GM12878 (cell line): ENCODE data around the gene MGME1. TPM values are rescaled to one million over a fixed set of nuclear protein-coding genes. Genes with fewer than 3 reads are reported as not detected.

Source experiments
- ATAC-seq: fragments of 200-7000 bp; cut with Tn5 transposase; 3 replicates; pipeline ENCODE4 v1.9.1; 2020; ENCODE audit warnings: mild to moderate bottlenecking, moderate library complexity
- BruUV-seq: library from RNA; stranded (reverse); fragments of 400-500 nt; replicated peaks from 2 replicates; lab custom pipeline; 2021; lab: Mats Ljungman, UMichigan
- CTCF ChIA-PET: fragments of 300-600 bp; sonication (Branson Sonifier 250); formaldehyde crosslinking; extraction: SDS; loops from one replicate; lab custom pipeline; 2021; ENCODE audit warnings: inconsistent platforms; lab: Yijun Ruan, JAX
- POLR2A ChIA-PET: fragments of 350-600 bp; formaldehyde crosslinking; extraction: SDS; loops from one replicate; lab custom pipeline; 2021; ENCODE audit warnings: inconsistent platforms; lab: Charles Lee
- RAD21 ChIA-PET: fragments of 300-600 bp; sonication (Branson Sonifier 250); formaldehyde crosslinking; loops from one replicate; lab custom pipeline; 2023; ENCODE audit warnings: antibody characterized with exemption; ENCODE audit not compliant: unreplicated experiment; lab: Charles Lee
- SMC1A ChIA-PET: fragments of 300-600 bp; sonication (Branson Sonifier 250); formaldehyde crosslinking; loops from one replicate; lab custom pipeline; 2023; ENCODE audit not compliant: unreplicated experiment, uncharacterized antibody; lab: Charles Lee
- DNase-seq: peaks from one replicate; pipeline ENCODE4 v3.0.0-alpha.2; 2011; ENCODE audit warnings: low read depth, low spot score
- FAIRE-seq: peaks from 3 replicates; lab custom pipeline; 2011; peaks lifted over from hg19 to GRCh38; lab: Jason Lieb, UNC
- H2AFZ ChIP-seq: 2 replicates; pipeline ENCODE4 v1.6.0; 2011; ENCODE audit warnings: low read depth, low read length, control low read depth; ENCODE audit not compliant: control insufficient read depth
- H3K27ac ChIP-seq: 2 replicates; pipeline ENCODE4 v1.5.1; 2011; ENCODE audit warnings: control low read depth; ENCODE audit not compliant: control insufficient read depth, insufficient read depth
- H3K27me3 ChIP-seq, 2 experiments: replicated peaks in 1 of 2; 2 replicates each; pipeline versions ENCODE4 v1.6.0 to v1.6.1; 2011; ENCODE audit warnings: low read length in 1 of 2; ENCODE audit not compliant: control insufficient read depth in 2 of 2, insufficient read depth in 2 of 2
- H3K36me3 ChIP-seq, 2 experiments: 2 replicates each; pipeline ENCODE4 v1.5.1; 2011; ENCODE audit warnings: low read length in 1 of 2; ENCODE audit not compliant: control insufficient read depth in 2 of 2, insufficient read depth in 2 of 2
- H3K4me1 ChIP-seq: 2 replicates; pipeline ENCODE4 v1.6.1; 2011; ENCODE audit warnings: mild to moderate bottlenecking, low read length, moderate library complexity, mixed read lengths; ENCODE audit not compliant: control insufficient read depth, insufficient read depth
- H3K4me2 ChIP-seq: 2 replicates; pipeline ENCODE4 v1.6.0; 2011; ENCODE audit warnings: control low read depth; ENCODE audit not compliant: control insufficient read depth, insufficient read depth
- H3K4me3 ChIP-seq: fragments of 200-600 bp; sonication (generic); 2 replicates; pipeline ENCODE4 v1.5.1; 2016
- H3K79me2 ChIP-seq: 2 replicates; pipeline ENCODE4 v1.6.0; 2011; ENCODE audit warnings: low read length; ENCODE audit not compliant: control insufficient read depth, insufficient read depth
- H3K9ac ChIP-seq: 2 replicates; pipeline ENCODE4 v1.8.0; 2011; ENCODE audit warnings: low read length, control low read depth, mixed read lengths; ENCODE audit not compliant: control insufficient read depth, insufficient read depth
- H3K9me3 ChIP-seq: replicated peaks from 3 replicates; pipeline ENCODE4 v1.5.1; 2011; ENCODE audit warnings: mild to moderate bottlenecking, low read length; ENCODE audit not compliant: control insufficient read depth, insufficient read depth
- H4K20me1 ChIP-seq: 2 replicates; pipeline ENCODE4 v1.6.0; 2011; ENCODE audit not compliant: control insufficient read depth, insufficient read depth
- CBFB ChIP-seq: IDR thresholded peaks from 2 replicates; pipeline ENCODE4 v1.6.1; 2016; ENCODE audit warnings: antibody characterized with exemption, low read depth
- ESRRA ChIP-seq: IDR thresholded peaks from 2 replicates; pipeline ENCODE4 v1.6.1; 2012; ENCODE audit warnings: mild to moderate bottlenecking, low read length, improper control_type of control experiment
- NBN ChIP-seq: fragments of 450-650 bp; IDR thresholded peaks from 2 replicates; pipeline ENCODE4 v1.6.1; 2016
- RFX5 ChIP-seq: IDR thresholded peaks from 2 replicates; pipeline ENCODE4 v1.6.1; 2011; ENCODE audit warnings: low read depth, low read length, improper control_type of control experiment
- SMAD1 ChIP-seq: fragments of 450-650 bp; IDR thresholded peaks from 2 replicates; pipeline ENCODE4 v1.6.1; 2018; ENCODE audit warnings: mild to moderate bottlenecking, low read depth; ENCODE audit not compliant: partially characterized antibody
- TAF1 ChIP-seq: IDR thresholded peaks from 2 replicates; pipeline ENCODE4 v1.6.1; 2011; ENCODE audit warnings: mild to moderate bottlenecking, low read depth, low read length, borderline replicate concordance
- ZBTB4 ChIP-seq: fragments of 450-650 bp; formaldehyde crosslinking; IDR thresholded peaks from 2 replicates; pipeline ENCODE4 v1.4.0; 2022; ENCODE audit warnings: mild to moderate bottlenecking, moderate library complexity
- WGBS: methylation state at CpG from one replicate; pipeline ENCODE4 v1.1.6; 2016; ENCODE audit warnings: low lambda C conversion rate; ENCODE audit not compliant: insufficient replicate concordance, insufficient coverage; ENCODE audit errors: missing lambda C conversion rate; 5-methylcytosine and 5-hydroxymethylcytosine counted together
- in situ Hi-C: fragments of 300-500 bp; cut with MboI; formaldehyde crosslinking; loops from 9 replicates; pipeline ENCODE4 v1.14.3; 2018; ENCODE audit warnings: mixed read lengths
- intact Hi-C: fragments of 100-400 bp; cut with micrococcal nuclease; formaldehyde crosslinking; loops from one replicate; pipeline ENCODE4 v1.14.2; 2022; ENCODE audit not compliant: unreplicated experiment
- polyA plus RNA-seq, 11 experiments: library from polyadenylated mRNA; depleted of rRNA in 4 of 11; unstranded in 6 of 11; stranded (reverse) in 5 of 11; fragments of >200 nt; fragmentation: Nextera tagmentation in 4 of 11; fragmentation: Illumina TruSeq in 1 of 11; extraction: Ambion mirVana in 4 of 11; extraction: Trizol in 1 of 11; gene quantifications; 1 replicate in 1 of 11; 2 replicates in 10 of 11; pipeline versions ENCODE4 v1.2.1 to v1.2.3, GENCODE V29; 2011 to 2016; ENCODE audit warnings: inconsistent platforms in 2 of 11, missing spikeins in 2 of 11, low read depth in 1 of 11
- total RNA-seq, 4 experiments: library from RNA; depleted of rRNA in 3 of 4; stranded (reverse); fragments of >200 nt in 3 of 4; fragmentation: Illumina TruSeq in 1 of 4; extraction: Trizol in 1 of 4; gene quantifications; 2 replicates each; pipeline versions ENCODE4 v1.2.1 to v1.2.3, GENCODE V29; 2013 to 2021
- TF ChIP-seq, protein P1 (sequence below): fragments of 450-650 bp; IDR thresholded peaks from 2 replicates; pipeline ENCODE4 v1.6.1; 2016; ENCODE audit warnings: mild to moderate bottlenecking, moderate library complexity, borderline replicate concordance

MGME1 gene
- total and polyA plus RNA-seq, 10 of the 15 experiments (the other 5 are each of a cell fraction or from before 2014, with no cell fraction given), result 13.4 to 44.8 (median 30.6) TPM

DNA sequence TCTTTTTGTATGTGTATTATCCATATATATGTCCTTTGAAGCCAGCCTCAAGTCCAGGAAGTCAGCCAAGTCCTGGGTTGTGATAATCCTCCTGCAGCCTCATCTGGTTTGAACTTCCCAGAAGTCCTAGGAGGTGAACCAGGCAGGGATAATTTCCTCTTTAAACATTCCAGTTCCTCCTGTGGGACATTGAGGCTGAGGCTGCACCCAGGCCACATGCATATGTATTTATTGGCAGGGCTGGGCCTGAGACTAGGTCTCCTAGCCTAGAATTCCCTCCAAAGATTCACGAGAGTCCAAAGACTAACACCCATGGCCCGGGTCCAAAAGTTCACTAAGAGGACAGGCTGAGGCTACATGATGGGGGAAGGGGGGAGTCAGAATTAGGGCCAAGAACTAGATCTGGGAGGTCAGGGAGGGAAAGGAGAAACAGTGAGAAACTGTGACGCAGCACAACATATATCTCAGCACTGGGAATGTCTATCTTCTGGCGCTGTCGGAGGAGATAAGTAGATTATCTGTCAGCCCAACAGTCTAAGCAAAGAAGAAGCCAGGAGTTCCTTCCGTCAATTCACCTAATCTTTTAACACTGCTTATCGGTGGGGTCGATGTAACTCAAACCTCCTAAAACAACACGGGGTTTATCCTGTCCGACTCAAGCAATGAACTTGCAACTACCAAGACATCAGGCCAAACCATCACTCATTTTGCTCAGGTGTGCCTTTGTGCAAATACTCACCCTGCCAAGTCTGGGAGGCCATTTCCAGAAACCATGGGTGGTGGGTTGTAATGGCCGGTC, 43.5 kb upstream of the MGME1 start:
- FAIRE-seq, result no peak
- BruUV-seq, result no TSS peak
- in situ Hi-C loops, result no loop called here
- H3K4me1 ChIP-seq, result no peaks in the 10 kb centered on the region
- TF ChIP-seq CBFB (no peak), RFX5 (no peak), SMAD1 (no peak), TAF1 (no peak), ZBTB4 (CRISPR knock-in tag) (no peak), ESRRA (no peak), NBN (no peak)
- TF ChIP-seq, protein P1, sequence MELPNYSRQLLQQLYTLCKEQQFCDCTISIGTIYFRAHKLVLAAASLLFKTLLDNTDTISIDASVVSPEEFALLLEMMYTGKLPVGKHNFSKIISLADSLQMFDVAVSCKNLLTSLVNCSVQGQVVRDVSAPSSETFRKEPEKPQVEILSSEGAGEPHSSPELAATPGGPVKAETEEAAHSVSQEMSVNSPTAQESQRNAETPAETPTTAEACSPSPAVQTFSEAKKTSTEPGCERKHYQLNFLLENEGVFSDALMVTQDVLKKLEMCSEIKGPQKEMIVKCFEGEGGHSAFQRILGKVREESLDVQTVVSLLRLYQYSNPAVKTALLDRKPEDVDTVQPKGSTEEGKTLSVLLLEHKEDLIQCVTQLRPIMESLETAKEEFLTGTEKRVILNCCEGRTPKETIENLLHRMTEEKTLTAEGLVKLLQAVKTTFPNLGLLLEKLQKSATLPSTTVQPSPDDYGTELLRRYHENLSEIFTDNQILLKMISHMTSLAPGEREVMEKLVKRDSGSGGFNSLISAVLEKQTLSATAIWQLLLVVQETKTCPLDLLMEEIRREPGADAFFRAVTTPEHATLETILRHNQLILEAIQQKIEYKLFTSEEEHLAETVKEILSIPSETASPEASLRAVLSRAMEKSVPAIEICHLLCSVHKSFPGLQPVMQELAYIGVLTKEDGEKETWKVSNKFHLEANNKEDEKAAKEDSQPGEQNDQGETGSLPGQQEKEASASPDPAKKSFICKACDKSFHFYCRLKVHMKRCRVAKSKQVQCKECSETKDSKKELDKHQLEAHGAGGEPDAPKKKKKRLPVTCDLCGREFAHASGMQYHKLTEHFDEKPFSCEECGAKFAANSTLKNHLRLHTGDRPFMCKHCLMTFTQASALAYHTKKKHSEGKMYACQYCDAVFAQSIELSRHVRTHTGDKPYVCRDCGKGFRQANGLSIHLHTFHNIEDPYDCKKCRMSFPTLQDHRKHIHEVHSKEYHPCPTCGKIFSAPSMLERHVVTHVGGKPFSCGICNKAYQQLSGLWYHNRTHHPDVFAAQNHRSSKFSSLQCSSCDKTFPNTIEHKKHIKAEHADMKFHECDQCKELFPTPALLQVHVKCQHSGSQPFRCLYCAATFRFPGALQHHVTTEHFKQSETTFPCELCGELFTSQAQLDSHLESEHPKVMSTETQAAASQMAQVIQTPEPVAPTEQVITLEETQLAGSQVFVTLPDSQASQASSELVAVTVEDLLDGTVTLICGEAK, result no peak
- no peaks in the 10 kb centered on the region for H3K79me2 ChIP-seq
- 68% methylated on average over 11 of the region's 11 CpGs for WGBS
- ChIA-PET CTCF (no interaction called here), POLR2A (no interaction called here), RAD21 (no interaction called here), SMC1A (no interaction called here)
- H3K27ac ChIP-seq, result no peak overlapping the region
- no peak for DNase-seq
- no peak overlapping the region for H2AFZ ChIP-seq
- no peak overlapping the region for H3K4me2 ChIP-seq
- intact Hi-C loops, result no loop called here
- peaks cover 0 to 7% of the 10 kb centered on the region in 2 experiments; a peak in 2 of 4 replicates for H3K27me3 ChIP-seq
- no peak overlapping the region for H3K4me3 ChIP-seq
- H3K36me3 ChIP-seq, result no peaks in the 10 kb centered on the region
- no peaks in the 10 kb centered on the region; the same call in 1 of the 2 replicates for H4K20me1 ChIP-seq
- H3K9ac ChIP-seq, result no peak overlapping the region
- H3K9me3 ChIP-seq, result no peaks in the 10 kb centered on the region
- no peak for ATAC-seq
